Stimulated activated CD4-positive, alpha-beta T cell treated with anti-CD3 and anti-CD28 coated beads, Interleukin-2, amount 100 ng/mL, for 4 hours (primary cell): Measurements from ENCODE around the gene SLC6A4.
"Not testable (repeated sequence)": the region's sequence is repeated elsewhere in the genome, so short reads cannot be mapped to it uniquely, and the experiment has no call there.

ENCODE experiments used
- DNase-seq: peaks from one replicate; pipeline ENCODE4 v3.0.0-alpha.2; 2020; ENCODE audit warnings: low read depth

Gene SLC6A4

GRCh38 chr17:30172560-30172959 lies 62.9 kb downstream of the SLC6A4 start:
- DNase-seq = no peak

- DNase-seq = no peak
Measured at GRCh38 chr17:30170415-30170987, 65.0 kb downstream of the SLC6A4 start.

GRCh38 chr17:30165960-30166359 lies 69.5 kb downstream of the SLC6A4 start:
- DNase-seq = no peak

- no peak for DNase-seq
Measured at GRCh38 chr17:30165147-30165546, 70.3 kb downstream of the SLC6A4 start.

GRCh38 chr17:30164531-30164930 lies 71.0 kb downstream of the SLC6A4 start:
- no peak for DNase-seq

- DNase-seq = no peak
Measured at GRCh38 chr17:30161601-30162000, 73.9 kb downstream of the SLC6A4 start.

GRCh38 chr17:30160419-30161172 lies 74.9 kb downstream of the SLC6A4 start:
- no peak for DNase-seq

- DNase-seq = no peak
Measured at GRCh38 chr17:30158896-30159625, 76.4 kb downstream of the SLC6A4 start.

GRCh38 chr17:30155389-30155788 lies 80.1 kb downstream of the SLC6A4 start:
- DNase-seq = no peak

GRCh38 chr17:30153463-30153862 lies 82.0 kb downstream of the SLC6A4 start:
- DNase-seq = no peak

- DNase-seq = no peak
Measured at GRCh38 chr17:30151471-30151870, 84.0 kb downstream of the SLC6A4 start.

GRCh38 chr17:30148376-30148775 lies 87.1 kb downstream of the SLC6A4 start:
- no peak for DNase-seq

- not testable (repeated sequence) for DNase-seq
Measured at GRCh38 chr17:30147860-30148259, 87.6 kb downstream of the SLC6A4 start.
